HG03432 (cell line): ENCODE results near the gene ALDH5A1.
A peak's percentile ranks its signal among the peaks of the same experiment; 100 is the strongest.

Source experiments
- ATAC-seq: cut with Tn5 transposase; IDR thresholded peaks from one replicate; pipeline ENCODE4 v1.9.1; 2021; ENCODE audit warnings: mild to moderate bottlenecking, moderate library complexity; ENCODE audit not compliant: unreplicated experiment

Gene ALDH5A1

GRCh38 chr6:24494821-24495795 is at the start of gene ALDH5A1:
Gene ALDH5A1, plus strand, starts transcription at chr6:24494969. Its CDS starts 28 bp downstream, at chr6:24494997.
- ATAC-seq, result peak; percentile 74

DNA sequence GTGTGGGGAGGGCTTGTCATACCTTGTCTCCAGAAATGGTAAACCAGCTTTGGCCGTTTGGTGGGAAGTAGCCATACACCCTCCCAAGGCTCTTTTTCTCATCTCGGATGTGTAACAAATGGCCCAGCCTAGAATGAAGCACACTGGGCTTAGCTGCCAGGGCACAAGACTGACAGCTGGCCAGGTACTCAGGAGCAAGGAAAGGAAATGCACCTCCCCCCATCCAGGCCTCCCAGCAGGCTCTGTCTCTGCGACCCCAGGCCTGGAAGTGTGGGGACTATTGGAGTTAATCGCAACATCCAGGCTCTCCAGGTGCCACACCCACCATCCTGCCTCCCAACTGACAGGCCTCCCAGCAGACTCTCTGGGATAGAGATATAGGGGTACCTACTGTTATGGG is 49.1 kb upstream of the ALDH5A1 start:
- ATAC-seq, result no peak

GRCh38 chr6:24446670-24447069 is 48.1 kb upstream of the ALDH5A1 start:
- no peak for ATAC-seq

- no peak for ATAC-seq
These were observed 46.4 kb upstream of the ALDH5A1 start for GRCh38 chr6:24448396-24448795.

DNA sequence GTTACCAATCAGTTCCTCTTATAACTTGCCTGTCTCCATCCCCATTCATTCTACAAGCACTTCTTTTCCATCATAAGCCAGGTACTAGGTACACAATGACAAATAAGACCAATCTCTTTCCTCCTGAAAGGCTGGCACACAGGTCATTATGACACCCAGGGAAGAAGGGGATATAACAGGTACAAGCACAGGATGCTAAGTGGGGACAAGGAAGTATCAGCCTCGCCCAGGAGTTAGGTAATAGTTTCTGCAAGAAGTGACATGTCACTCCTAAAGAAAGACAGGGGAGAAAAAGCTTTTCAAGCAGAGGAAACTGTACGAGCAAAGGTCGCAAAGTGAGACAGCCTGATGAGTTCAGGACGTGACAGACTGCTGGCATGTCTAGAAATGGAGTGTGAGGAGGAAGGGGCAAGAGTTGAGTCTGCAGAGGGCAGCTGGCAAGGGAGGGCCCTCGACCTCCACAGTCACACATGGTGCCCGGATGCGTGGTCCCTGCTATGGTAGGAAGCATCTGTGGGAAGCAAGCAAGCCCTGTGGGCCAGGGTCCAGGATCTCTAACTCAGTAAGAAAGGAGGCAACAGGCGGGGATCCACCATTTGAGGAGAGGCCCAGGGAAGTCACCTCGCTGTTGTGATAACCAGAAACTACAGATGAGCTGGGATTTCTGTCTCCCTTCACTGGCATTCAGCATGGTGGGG is 45.8 kb upstream of the ALDH5A1 start:
- ATAC-seq, result no peak

GRCh38 chr6:24451581-24452388 is 43.0 kb upstream of the ALDH5A1 start:
- no peak for ATAC-seq

DNA sequence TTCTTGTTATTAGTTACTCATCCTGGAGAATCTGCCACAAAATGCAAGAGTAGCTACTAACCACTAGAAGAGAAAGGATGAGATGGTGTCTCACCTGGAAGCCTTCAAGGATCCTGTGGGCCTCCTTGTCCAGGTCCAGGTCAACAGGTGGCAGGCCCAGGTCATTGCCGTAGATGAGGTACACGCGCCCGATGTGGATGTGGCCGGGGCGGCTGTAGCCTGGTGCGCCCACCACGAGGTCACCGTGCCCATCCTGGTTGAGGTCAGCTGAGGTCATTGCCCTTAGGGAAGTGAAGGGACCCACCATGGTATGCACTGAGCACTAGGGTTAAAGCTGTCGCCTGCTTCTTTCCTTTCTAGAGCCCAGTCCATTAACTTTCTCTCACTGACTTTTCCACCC is 40.8 kb upstream of the ALDH5A1 start:
- no peak for ATAC-seq

DNA sequence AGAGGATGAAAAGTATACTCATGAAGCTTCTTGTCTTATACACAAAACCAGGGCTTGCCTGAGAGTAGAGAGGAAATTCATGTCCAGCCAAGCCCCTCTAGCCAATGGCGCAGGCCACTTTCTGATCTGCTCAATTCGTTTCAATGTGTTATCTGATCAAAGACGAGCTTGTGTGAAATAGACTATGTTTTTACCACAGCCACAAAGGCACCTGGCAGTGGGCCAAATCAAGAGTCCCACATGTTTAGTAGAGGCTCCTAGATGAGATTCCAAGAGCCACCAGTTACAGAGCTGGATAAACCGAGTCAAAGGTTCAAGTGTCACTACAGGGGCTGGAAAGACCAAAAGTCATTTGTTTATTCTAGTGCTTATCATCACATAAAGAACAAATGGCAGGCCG is 40.3 kb upstream of the ALDH5A1 start:
- no peak for ATAC-seq

DNA sequence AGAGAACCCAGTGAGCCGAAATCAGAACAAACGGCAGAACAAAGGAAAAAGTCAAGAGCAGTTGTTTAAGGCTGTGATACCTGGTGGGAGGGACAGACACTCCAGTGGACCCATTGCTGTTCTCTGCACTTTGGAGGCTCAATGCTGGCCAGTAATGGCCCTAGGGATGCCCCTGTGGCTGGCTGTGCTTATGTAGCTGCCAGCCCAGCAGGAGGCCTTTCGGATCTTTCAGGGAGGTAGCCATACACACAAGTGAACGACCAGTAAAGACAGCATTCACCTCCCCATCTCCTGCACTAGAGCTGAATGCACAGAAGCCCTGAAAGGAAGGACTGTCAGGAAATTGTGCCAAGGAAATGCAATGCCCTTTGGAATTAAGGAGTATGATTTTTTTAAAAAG is 39.7 kb upstream of the ALDH5A1 start:
- ATAC-seq, result no peak

GRCh38 chr6:24458134-24458533 is 36.6 kb upstream of the ALDH5A1 start:
- ATAC-seq, result no peak

GRCh38 chr6:24458941-24459340 is 35.8 kb upstream of the ALDH5A1 start:
- no peak for ATAC-seq

GRCh38 chr6:24460966-24461365 is 33.8 kb upstream of the ALDH5A1 start:
- no peak for ATAC-seq

- ATAC-seq, result no peak
These were observed 30.3 kb upstream of the ALDH5A1 start for GRCh38 chr6:24464253-24465038.

DNA sequence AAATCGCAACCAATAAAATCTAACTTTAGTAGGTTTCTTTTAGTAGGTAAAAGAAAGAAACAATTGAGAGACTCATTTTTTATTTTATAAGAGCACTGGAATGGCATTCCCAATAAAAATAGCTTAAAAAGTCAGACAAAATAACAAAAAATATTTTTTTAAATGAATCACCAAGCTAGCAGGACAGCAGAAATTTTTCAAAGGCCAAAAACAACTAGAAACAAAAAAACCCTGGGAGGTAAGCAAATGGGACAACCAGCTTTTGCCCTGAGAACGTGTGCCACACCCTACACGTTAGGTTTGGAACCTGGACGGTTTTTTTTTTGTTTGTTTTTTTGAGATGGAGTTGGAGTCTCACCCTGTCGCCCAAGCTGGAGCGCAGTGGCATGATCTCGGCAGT is 25.0 kb upstream of the ALDH5A1 start:
- no peak for ATAC-seq

- ATAC-seq, result no peak
These were observed 22.6 kb upstream of the ALDH5A1 start for GRCh38 chr6:24472181-24472580.

- ATAC-seq, result no peak
These were observed 18.1 kb upstream of the ALDH5A1 start for GRCh38 chr6:24476631-24477030.

DNA sequence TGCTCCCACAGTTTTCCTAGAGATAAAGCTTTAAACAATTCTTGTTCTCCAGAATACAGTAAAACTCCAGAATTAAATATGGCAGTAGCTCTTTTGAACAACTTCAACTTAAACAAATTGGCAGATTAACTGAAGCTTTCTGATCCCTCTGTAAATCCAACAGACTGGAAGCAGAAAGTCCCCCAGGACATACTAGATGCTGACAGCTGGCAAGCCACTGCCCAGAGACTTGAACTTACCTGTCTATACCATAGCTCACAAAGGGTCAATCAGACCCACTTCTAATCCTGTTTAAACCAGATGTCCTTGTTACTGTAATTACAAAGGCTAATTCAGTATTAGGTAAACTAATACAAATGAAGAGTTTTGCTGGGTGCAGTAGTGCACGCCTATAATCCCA is 17.7 kb upstream of the ALDH5A1 start:
- no peak for ATAC-seq

- no peak for ATAC-seq
These were observed 15.9 kb upstream of the ALDH5A1 start for GRCh38 chr6:24478903-24479302.

DNA sequence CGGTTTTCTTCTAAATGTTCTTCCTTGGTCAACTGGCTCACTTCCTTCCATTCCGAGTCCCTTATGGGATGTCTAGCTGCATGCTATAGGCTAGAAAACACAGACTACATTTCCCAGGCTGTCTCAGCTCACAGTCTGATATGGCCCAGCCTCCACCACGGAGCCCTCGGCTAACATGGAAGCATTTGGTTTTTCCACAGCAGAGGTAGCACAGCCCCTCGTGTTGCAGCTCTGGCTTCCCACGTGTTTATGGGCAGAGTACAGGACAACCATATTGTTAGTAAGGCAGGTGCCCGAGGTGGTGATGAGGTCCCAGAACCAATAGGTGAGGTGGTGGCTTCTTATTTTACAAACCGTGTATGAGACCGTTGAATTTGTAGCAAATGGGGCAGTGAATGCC is 14.1 kb upstream of the ALDH5A1 start:
- ATAC-seq, result no peak

DNA sequence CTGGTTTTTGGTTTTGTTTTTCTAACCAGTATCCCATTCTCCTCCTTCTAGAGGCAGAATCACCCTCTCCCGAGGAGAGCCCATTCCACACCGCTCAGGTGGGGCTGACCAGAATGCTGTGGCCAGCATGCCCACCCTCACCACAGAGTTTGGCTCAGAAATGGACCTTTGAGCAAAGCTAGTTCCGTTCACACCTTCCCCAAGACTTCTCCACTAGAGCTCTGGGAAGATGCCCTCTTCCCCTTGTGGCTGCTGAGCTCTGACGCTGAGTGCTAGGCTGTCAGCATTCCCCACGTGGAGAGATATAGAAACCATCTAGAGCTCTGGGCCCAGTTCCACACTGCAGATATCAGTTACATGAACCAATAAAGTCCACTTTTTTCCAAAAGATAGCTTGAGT is 13.3 kb upstream of the ALDH5A1 start:
- no peak for ATAC-seq
